Type B pancreatic cell (in vitro differentiated cells): Measurements from ENCODE around the gene WDR37. TPM values are rescaled to one million over a fixed set of nuclear protein-coding genes. Genes with fewer than 3 reads are reported as not detected.
A peak's percentile ranks its signal among the peaks of the same experiment; 100 is the strongest.

Source experiments
- DNase-seq: peaks from one replicate; pipeline ENCODE4 v3.0.0; 2021; ENCODE audit warnings: mixed read lengths; ENCODE audit not compliant: unreplicated experiment; ENCODE audit errors: extremely low spot score
- H3K27ac Mint-ChIP-seq: 2 replicates; pipeline ENCODE4 v1.8.0; 2021; ENCODE audit warnings: mild to moderate bottlenecking, mixed read lengths
- H3K27me3 Mint-ChIP-seq: 2 replicates; pipeline ENCODE4 v1.8.0; 2021; ENCODE audit warnings: mixed read lengths
- H3K36me3 Mint-ChIP-seq: 2 replicates; pipeline ENCODE4 v1.8.0; 2021; ENCODE audit warnings: mixed read lengths
- H3K4me1 Mint-ChIP-seq: one replicate; pipeline ENCODE4 v1.8.0; 2021; ENCODE audit warnings: mixed read lengths; ENCODE audit not compliant: unreplicated experiment
- H3K4me3 Mint-ChIP-seq: 2 replicates; pipeline ENCODE4 v1.8.0; 2021; ENCODE audit warnings: mild to moderate bottlenecking, mixed read lengths
- H3K9me3 Mint-ChIP-seq: 2 replicates; pipeline ENCODE4 v1.8.0; 2021; ENCODE audit warnings: mixed read lengths
- total RNA-seq: library from RNA; stranded (reverse); gene quantifications from 2 replicates; pipeline ENCODE4 v1.2.1, GENCODE V29; 2021; ENCODE audit warnings: low replicate concordance
- TF ChIP-seq, protein P1 (sequence below): fragments of 200-600 bp; sonication (generic); conservative IDR thresholded peaks from 2 replicates; pipeline ENCODE4 v1.5.0; 2021; ENCODE audit warnings: antibody characterized with exemption, mild to moderate bottlenecking

WDR37 gene
- total RNA-seq, 1 donor from 2014 or later: 16.2 TPM

- DNase-seq: no peak
- Mint-ChIP-seq H3K36me3 (peaks cover 4% of the 10 kb centered on the region), H3K9me3 (no peaks in the 10 kb centered on the region), H3K27ac (no peak overlapping the region), H3K4me3 (no peak overlapping the region), H3K27me3 (no peaks in the 10 kb centered on the region), H3K4me1 (peaks cover 22% of the 10 kb centered on the region)
- TF ChIP-seq, protein P1, sequence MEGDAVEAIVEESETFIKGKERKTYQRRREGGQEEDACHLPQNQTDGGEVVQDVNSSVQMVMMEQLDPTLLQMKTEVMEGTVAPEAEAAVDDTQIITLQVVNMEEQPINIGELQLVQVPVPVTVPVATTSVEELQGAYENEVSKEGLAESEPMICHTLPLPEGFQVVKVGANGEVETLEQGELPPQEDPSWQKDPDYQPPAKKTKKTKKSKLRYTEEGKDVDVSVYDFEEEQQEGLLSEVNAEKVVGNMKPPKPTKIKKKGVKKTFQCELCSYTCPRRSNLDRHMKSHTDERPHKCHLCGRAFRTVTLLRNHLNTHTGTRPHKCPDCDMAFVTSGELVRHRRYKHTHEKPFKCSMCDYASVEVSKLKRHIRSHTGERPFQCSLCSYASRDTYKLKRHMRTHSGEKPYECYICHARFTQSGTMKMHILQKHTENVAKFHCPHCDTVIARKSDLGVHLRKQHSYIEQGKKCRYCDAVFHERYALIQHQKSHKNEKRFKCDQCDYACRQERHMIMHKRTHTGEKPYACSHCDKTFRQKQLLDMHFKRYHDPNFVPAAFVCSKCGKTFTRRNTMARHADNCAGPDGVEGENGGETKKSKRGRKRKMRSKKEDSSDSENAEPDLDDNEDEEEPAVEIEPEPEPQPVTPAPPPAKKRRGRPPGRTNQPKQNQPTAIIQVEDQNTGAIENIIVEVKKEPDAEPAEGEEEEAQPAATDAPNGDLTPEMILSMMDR: no peak
Measured at GRCh38 chr10:1041514-1041913, 14.7 kb upstream of the WDR37 start.

GRCh38 chr10:1043532-1043995, 12.6 kb upstream of the WDR37 start:
- peaks cover 12% of the 10 kb centered on the region for H3K36me3 Mint-ChIP-seq
- no peaks in the 10 kb centered on the region for H3K9me3 Mint-ChIP-seq
- DNase-seq: no peak
- H3K27me3 Mint-ChIP-seq: no peaks in the 10 kb centered on the region
- H3K4me3 Mint-ChIP-seq: no peak overlapping the region
- H3K27ac Mint-ChIP-seq: peak overlapping the region; percentile 21
- peaks cover 25% of the 10 kb centered on the region for H3K4me1 Mint-ChIP-seq
- TF ChIP-seq, protein P1: no peak

GRCh38 chr10:1044146-1044545, 12.0 kb upstream of the WDR37 start:
- no peaks in the 10 kb centered on the region for H3K27me3 Mint-ChIP-seq
- no peak for DNase-seq
- H3K4me1 Mint-ChIP-seq: peaks cover 25% of the 10 kb centered on the region
- no peaks in the 10 kb centered on the region for H3K9me3 Mint-ChIP-seq
- H3K4me3 Mint-ChIP-seq: peak overlapping the region; percentile 35
- H3K36me3 Mint-ChIP-seq: peaks cover 12% of the 10 kb centered on the region
- TF ChIP-seq, protein P1: no peak
- H3K27ac Mint-ChIP-seq: peak overlapping the region; percentile 25

DNA sequence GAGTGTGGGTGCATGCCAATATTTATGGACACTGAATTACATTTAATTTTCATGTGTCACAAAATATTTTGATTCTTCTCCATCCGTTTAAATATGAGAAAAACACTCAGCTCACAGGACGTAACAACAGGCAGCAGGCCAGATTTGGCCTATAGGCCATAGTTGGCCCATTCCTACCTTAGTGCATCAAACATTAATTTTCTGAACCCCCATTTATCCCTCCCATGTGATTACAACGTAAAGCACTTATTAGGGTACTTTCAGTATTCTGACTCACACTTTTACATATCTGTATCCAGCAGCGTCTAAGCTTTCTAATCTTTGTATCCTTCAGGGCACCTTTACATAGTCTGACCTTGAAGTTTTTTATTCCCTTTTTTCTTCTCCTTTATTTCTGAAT, 11.2 kb upstream of the WDR37 start:
- no peaks in the 10 kb centered on the region for H3K9me3 Mint-ChIP-seq
- H3K4me3 Mint-ChIP-seq: peak overlapping the region; percentile 71
- H3K27ac Mint-ChIP-seq: peak overlapping the region; percentile 58
- peaks cover 12% of the 10 kb centered on the region for H3K36me3 Mint-ChIP-seq
- no peaks in the 10 kb centered on the region for H3K27me3 Mint-ChIP-seq
- TF ChIP-seq, protein P1: no peak
- H3K4me1 Mint-ChIP-seq: peaks cover 25% of the 10 kb centered on the region
- DNase-seq: no peak

DNA sequence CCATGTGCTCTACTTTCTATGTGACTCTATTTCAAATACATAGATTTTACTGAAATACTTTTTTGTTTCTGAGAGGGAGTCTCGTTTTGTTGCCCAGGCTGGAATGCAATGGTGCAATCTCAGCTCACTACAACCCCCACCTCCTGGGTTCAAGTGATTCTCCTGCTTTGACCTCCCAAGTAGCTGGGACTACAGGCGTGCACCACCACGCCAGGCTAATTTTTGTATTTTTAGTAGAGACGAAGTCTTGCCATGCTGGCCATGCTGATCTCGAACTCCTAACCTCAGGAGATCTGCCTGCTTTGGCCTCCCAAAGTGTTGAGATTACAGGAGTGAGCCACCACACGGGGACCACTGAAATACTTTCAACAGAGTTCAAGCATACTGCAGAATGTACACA, 10.8 kb upstream of the WDR37 start:
- Mint-ChIP-seq H3K27me3 (no peaks in the 10 kb centered on the region), H3K4me1 (peaks cover 29% of the 10 kb centered on the region), H3K36me3 (peaks cover 12% of the 10 kb centered on the region), H3K4me3 (peak overlapping the region; percentile 77), H3K27ac (peak overlapping the region; percentile 18), H3K9me3 (no peaks in the 10 kb centered on the region)
- no peak for DNase-seq
- TF ChIP-seq, protein P1: no peak

- no peak for DNase-seq
- H3K27me3 Mint-ChIP-seq: no peaks in the 10 kb centered on the region
- TF ChIP-seq, protein P1: no peak
- peaks cover 48% of the 10 kb centered on the region for H3K4me1 Mint-ChIP-seq
- peak overlapping the region; percentile 96 for H3K4me3 Mint-ChIP-seq
- H3K36me3 Mint-ChIP-seq: peaks cover 18% of the 10 kb centered on the region
- H3K9me3 Mint-ChIP-seq: no peaks in the 10 kb centered on the region
- H3K27ac Mint-ChIP-seq: peak overlapping the region; percentile 99
Measured at GRCh38 chr10:1047937-1048336, 8.2 kb upstream of the WDR37 start.
